BE2C (cell line): ENCODE data around the gene SPTBN5.

Experiments
- DNase-seq: peaks from one replicate; pipeline ENCODE4 v3.0.0-alpha.2; 2020
- H3K27me3 ChIP-seq: fragments of 250-450 bp; sonication (Bioruptor Pico); 2 replicates; pipeline ENCODE4 v1.5.1; 2020; ENCODE audit warnings: mild to moderate bottlenecking
- H3K36me3 ChIP-seq: fragments of 250-450 bp; sonication (Bioruptor Pico); 2 replicates; pipeline ENCODE4 v1.5.1; 2020; ENCODE audit warnings: mild to moderate bottlenecking
- H3K4me1 ChIP-seq: fragments of 250-450 bp; sonication (Bioruptor Pico); 2 replicates; pipeline ENCODE4 v1.5.1; 2020
- H3K4me3 ChIP-seq: 2 replicates; pipeline ENCODE4 v1.5.1; 2011; ENCODE audit warnings: low read depth, low read length
- H3K9me3 ChIP-seq: fragments of 250-450 bp; sonication (Bioruptor Pico); 2 replicates; pipeline ENCODE4 v1.5.1; 2020
- TF ChIP-seq, protein P1 (sequence below): IDR thresholded peaks from 2 replicates; pipeline ENCODE4 v1.5.1; 2012; ENCODE audit warnings: mild to moderate bottlenecking, low read depth, low read length

SPTBN5 gene

DNA sequence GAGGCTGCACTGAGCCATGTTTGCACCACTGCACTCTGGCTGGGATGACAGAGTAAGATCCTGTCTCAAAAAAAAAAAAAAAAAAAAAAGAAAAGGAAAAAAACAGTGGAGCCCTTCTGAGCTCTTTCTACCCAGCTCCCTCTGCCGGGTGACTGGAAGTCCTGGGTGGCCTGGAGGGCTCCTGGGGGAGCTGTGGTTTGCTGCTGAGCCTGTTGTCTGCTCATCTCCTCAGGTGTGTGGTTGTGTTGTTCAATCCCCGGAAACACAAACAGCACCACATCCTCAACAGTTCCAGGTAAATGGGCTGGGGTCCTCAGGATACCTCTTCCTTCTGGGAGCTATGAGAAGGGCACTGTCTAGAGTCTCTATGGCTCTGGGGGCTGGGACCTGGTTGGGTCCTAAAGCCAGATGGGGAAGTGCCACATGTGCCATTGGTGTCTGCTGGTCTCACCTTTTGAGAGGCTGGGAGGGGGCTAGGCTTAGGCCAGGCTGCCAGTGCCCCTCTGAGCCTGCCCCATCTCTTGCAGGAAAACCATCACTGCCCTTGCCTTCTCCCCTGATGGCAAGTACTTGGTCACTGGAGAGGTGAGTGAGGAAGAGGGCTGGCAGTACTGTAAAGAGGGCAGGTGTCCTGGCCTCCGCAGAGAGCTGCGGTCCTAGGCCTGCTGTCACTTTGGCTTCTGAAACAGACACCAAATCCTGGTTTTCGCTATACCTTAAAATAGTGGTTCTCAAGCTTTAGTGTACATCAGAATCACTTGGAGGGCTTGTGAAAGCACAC lies 83.0 kb downstream of the SPTBN5 start:
- H3K27me3 ChIP-seq, result no peaks in the 10 kb centered on the region
- H3K4me1 ChIP-seq, result peaks cover 10% of the 10 kb centered on the region
- no peaks in the 10 kb centered on the region for H3K9me3 ChIP-seq
- H3K36me3 ChIP-seq, result peaks cover 3% of the 10 kb centered on the region; the same call in 1 of the 2 replicates
- no peak for DNase-seq
- no peak overlapping the region for H3K4me3 ChIP-seq
- TF ChIP-seq, protein P1, sequence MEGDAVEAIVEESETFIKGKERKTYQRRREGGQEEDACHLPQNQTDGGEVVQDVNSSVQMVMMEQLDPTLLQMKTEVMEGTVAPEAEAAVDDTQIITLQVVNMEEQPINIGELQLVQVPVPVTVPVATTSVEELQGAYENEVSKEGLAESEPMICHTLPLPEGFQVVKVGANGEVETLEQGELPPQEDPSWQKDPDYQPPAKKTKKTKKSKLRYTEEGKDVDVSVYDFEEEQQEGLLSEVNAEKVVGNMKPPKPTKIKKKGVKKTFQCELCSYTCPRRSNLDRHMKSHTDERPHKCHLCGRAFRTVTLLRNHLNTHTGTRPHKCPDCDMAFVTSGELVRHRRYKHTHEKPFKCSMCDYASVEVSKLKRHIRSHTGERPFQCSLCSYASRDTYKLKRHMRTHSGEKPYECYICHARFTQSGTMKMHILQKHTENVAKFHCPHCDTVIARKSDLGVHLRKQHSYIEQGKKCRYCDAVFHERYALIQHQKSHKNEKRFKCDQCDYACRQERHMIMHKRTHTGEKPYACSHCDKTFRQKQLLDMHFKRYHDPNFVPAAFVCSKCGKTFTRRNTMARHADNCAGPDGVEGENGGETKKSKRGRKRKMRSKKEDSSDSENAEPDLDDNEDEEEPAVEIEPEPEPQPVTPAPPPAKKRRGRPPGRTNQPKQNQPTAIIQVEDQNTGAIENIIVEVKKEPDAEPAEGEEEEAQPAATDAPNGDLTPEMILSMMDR, result no peak

DNA sequence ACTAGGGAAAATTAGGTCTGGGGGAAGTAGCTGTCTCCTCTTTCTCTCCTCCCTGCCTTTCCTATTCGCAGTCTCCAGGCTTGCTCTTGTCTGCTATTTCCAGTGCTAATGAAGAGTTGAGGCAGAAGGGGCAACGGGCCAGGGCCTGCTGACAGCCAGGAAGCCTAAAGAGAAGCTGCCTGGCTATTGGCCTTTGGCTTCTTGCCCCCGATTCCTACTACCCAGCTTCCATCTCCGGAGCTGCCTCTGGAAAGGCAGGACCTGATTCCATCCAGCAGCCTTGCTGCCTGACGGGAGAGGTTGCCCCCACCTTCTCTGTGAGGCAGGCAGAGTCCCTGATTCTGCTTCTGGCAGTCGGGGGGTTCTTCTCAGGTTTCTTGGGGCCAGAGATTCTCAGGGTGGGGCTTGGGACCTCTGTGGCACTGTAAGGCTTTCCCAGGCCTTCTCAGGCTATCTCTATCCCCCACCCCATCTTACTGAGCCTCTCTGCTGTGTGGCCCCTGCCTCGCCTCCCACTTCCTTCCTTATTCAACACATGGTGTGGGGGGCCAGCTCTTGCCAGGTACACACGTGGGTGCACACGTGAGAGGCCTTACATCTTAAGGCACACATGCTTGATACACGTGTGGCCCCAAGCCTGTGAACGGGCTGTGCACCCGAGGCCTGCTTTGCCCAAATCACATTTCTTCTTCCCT lies 84.2 kb downstream of the SPTBN5 start:
- H3K4me3 ChIP-seq, result no peak overlapping the region
- no peak for DNase-seq
- peaks cover 19% of the 10 kb centered on the region for H3K4me1 ChIP-seq
- TF ChIP-seq, protein P1, result no peak
- H3K36me3 ChIP-seq, result no peaks in the 10 kb centered on the region
- no peaks in the 10 kb centered on the region for H3K27me3 ChIP-seq
- no peaks in the 10 kb centered on the region for H3K9me3 ChIP-seq

GRCh38 chr15:41809121-41809520 lies 84.7 kb downstream of the SPTBN5 start:
- TF ChIP-seq, protein P1, result no peak
- Histone ChIP-seq H3K4me1 (peaks cover 25% of the 10 kb centered on the region), H3K4me3 (no peak overlapping the region), H3K27me3 (no peaks in the 10 kb centered on the region), H3K36me3 (no peaks in the 10 kb centered on the region), H3K9me3 (no peaks in the 10 kb centered on the region)
- DNase-seq, result no peak

GRCh38 chr15:41806291-41807181 lies 87.3 kb downstream of the SPTBN5 start:
- Histone ChIP-seq H3K9me3 (no peaks in the 10 kb centered on the region), H3K27me3 (no peaks in the 10 kb centered on the region), H3K4me3 (no peak overlapping the region), H3K36me3 (no peaks in the 10 kb centered on the region), H3K4me1 (peaks cover 25% of the 10 kb centered on the region)
- TF ChIP-seq, protein P1, result no peak
- peak; percentile 37 for DNase-seq

DNA sequence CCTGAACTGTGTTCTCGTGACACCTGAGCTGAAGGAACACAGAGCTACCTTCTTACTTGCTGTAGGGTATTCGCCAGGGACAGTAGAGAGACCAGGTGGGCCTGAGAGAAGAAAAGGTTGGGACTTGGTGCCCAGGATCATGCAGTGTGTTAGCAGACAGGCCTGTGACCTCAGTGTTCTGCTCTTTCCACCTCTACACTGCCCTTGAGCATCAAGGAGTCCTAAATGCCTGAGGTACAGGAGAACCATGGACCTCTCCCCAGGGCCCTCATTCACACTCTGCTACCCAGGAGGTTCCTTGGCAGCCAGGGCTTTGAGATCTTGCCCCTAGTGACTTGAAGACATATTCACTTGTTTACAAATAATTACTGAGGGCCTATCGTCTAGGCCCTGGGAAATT lies 88.1 kb downstream of the SPTBN5 start:
- Histone ChIP-seq H3K4me1 (peaks cover 25% of the 10 kb centered on the region), H3K9me3 (no peaks in the 10 kb centered on the region)
- TF ChIP-seq, protein P1, result no peak

More for the DNA sequence above, 88.1 kb downstream of the SPTBN5 start:
- peaks cover 3% of the 10 kb centered on the region; the same call in 1 of the 2 replicates for H3K36me3 ChIP-seq
- no peak for DNase-seq
- no peak overlapping the region for H3K4me3 ChIP-seq
- H3K27me3 ChIP-seq, result no peaks in the 10 kb centered on the region
